ENCODE measurements around the gene BRD7.
"Not testable (repeated sequence)": the region's sequence is repeated elsewhere in the genome, so short reads cannot be mapped to it uniquely, and the experiment has no call there.

The BRD7 gene

GRCh38 chr16:50354629-50355456 is 13.9 kb downstream of the BRD7 start:
- ATAC-seq: no peak
- no peak for DNase-seq

- DNase-seq (no peak), ATAC-seq (no peak)
Observed at GRCh38 chr16:50354082-50354481, 14.7 kb downstream of the BRD7 start.

- DNase-seq (no peak), ATAC-seq (no peak)
Observed at GRCh38 chr16:50351952-50352351, 16.8 kb downstream of the BRD7 start.

DNA sequence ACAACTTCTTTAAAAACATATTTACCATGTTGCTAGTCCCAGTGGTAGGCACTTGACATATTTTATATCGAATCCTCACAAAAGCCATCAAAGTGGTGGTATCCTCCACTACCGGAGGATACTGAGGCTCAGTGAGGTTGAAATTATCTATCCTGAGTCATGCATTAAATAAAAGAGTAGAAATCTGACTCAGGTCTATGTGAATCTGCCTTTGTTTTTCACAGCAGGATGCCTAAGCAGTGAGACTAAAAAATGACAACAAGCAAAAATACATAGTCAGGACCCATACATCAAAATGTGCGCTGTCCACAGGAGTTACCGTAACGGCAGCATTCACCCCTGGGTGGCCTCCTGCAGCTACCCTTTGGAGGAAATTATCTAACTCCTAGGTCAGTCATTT is 17.7 kb downstream of the BRD7 start:
- no peak for ATAC-seq

DNA sequence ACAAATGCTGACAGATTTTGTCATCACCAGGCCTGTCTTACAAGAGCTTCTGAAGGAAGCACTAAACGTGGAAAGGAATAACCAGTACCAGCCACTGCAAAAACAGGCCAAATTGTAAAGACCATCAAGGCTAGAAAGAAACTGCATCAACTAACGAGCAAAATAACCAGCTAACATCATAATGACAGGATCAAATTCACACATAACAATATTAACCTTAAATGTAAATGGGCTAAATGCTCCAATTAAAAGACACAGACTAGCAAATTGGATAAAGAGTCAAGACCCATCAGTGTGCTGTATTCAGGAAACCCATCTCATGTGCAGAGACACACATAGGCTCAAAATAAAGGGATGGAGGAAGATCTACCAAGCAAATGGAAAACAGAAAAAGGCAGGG is 23.6 kb downstream of the BRD7 start:
- ATAC-seq, DNase-seq: not testable (repeated sequence)

More for the DNA sequence above, 17.7 kb downstream of the BRD7 start:
- DNase-seq: no peak

DNA sequence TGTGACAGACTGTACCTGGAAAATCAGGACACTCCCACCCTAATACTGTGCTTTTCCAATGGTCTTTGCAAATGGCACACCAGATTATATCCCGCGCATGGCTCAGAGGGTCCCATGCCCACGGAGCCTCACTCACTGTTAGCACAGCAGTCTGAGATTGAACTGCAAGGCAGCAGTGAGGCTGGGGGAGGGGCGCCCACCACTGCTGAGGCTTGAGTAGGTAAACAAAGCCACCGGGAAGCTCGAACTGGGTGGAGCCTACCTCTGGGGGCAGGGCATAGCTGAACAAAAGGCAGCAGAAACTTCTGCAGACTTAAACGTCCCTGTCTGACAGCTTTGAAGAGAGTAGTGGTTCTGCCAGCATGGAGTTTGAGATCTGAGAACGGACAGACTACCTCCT is 25.2 kb downstream of the BRD7 start:
- not testable (repeated sequence) for ATAC-seq, DNase-seq

- DNase-seq: no peak
- ATAC-seq: no peak
Observed at GRCh38 chr16:50340578-50340977, 28.2 kb downstream of the BRD7 start.

- ATAC-seq (peak; percentile 77), DNase-seq (no peak)
Observed at GRCh38 chr16:50338371-50339231, 30.2 kb downstream of the BRD7 start.

GRCh38 chr16:50336884-50337283 is 31.9 kb downstream of the BRD7 start:
- no peak for DNase-seq
- ATAC-seq: no peak

DNA sequence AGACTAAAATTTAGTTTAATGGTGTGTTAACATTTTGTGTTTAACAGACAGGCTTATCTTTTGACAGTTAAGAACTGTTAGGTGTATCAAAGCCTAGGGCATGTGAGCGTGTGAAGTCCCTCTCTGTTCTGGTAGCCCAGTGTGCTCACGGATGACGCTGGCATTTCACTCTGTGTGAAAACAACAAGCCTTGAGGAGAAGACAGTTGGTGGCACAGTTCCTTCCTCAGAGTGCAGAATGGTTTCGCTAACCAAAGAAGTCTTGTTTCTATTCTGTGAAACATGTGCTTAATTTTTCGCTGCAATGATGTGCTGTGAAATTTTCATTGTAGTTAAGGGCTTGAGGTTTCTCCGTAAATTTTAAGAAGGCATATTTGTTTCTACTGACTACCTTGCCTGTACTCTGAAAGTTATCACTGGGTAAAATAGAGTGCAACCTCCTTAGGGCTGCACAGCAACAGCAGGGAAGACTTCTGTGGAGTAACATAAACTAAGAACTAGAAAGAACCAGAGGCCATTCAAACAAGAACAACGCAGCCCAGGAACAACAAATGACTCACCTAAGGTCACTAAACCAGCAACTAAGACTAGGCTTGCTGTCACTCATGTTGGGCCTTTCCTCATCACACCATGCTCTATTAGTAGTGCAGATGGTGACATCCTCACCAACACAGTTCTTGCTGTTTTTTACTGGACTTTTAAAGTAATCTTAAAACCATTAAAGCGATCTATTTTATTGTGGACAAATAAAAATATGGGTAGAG is 33.4 kb downstream of the BRD7 start:
- DNase-seq (no peak), ATAC-seq (peak; percentile 38)

DNA sequence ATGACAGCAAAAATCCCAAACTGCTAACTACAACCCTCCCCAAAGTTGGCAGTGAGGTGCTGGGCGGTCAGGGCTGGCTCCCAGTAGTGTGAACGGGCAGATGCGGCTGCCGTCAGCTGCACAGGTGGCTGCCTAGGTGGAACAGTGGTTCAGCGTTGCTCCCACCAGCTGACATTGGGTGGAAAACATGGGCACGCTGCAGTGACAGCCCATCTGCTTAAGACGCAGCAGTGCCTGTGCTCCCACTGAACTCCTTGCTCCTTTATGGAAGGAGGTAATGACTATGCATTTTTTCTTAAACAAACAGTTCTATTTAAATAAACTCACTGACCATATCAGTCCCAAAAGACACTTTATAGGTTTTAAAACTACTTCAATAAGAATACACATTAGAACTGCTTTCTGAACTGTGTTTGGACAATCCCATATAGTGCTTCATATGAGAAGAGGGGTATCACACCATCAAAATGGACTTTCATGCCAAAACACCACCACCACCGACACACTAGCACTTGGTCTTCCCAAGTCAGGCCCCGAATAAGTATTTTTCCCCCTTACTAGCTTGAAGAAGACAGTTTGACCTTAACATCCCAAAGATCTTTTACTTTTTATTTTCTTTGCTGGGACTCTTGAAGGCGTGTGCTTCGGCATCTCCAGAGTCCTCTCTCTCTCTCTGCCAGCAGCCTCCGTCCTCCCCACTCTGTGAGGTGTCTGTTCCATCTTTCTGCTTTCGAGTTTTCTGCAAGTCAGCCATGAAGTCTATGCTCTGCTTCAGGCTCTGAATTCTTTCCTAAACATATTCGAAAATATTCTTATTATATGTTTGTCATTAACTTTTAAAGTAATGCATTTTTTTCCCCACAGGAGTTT is 34.4 kb downstream of the BRD7 start:
- ATAC-seq: no peak

GRCh38 chr16:50332599-50332998 is 36.2 kb downstream of the BRD7 start:
- no peak for ATAC-seq
- DNase-seq: no peak

More for the DNA sequence above, 34.4 kb downstream of the BRD7 start:
- DNase-seq: no peak

GRCh38 chr16:50331570-50331969 is 37.2 kb downstream of the BRD7 start:
- DNase-seq (no peak), ATAC-seq (no peak)

DNA sequence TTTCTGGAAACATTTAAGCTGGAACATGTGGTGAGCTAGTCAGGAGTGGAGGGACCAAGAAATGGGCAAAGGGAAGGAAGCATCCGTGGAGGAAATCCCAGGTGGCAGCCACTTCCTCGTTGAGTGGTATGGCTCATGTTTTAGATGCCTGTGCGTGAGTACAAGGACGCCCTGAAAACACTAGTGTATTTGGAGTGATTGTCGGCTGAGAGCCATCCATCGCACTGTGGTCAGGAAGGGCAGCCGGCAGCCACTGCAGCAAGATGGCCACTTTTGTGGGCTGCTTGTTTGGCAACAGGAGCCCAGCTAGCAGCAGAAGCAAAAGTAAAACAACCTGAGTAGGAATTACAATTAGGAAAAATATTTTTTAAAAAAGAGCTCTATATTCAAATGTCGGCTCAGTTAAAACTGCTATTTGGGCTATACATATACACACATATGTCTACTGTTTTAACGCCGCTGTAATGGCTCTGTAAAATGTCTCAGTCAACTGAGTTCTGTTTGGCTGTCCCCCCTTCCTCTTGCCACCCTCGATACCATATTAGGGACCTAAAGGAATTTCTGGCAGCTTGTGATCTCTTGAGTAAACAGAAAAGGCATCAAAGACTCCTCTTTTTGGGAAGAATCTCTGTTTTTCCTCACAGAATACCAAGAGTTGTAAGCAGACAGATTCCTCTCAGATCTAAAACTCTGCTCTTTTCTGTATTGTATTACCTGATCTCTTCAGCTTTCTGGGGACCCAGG is 39.2 kb downstream of the BRD7 start:
- DNase-seq (no peak), ATAC-seq (no peak)

DNA sequence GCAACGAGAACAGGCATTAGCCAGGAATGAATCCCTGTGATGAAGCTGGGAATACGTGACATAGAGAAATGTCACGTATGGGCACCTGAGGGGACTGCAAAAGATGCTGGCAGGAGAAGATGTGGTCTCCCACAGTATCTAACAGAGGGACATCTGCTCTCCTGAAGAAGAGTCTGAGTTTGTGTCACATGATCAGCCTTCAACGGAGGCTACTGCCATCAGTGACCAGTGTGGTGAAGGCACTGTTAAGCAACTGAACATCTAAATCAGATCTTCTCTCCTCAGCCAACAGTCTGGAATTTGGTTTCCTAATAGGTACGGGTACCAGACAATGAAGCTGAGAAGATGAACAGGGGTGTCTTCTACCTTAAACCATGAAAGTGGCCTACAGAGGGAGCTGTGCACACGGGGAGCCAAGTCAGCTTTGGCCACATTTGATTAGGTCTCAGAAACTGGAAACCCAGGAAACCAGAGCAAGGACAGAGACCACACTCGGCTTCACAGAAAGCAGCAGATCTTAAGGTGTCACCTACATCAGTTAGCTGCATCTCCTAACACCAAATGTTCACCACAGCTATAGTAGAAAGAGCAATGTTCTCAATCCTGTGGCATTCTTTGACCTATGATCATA is 41.8 kb downstream of the BRD7 start:
- ATAC-seq (peak; percentile 88), DNase-seq (peak; percentile 58)

DNA sequence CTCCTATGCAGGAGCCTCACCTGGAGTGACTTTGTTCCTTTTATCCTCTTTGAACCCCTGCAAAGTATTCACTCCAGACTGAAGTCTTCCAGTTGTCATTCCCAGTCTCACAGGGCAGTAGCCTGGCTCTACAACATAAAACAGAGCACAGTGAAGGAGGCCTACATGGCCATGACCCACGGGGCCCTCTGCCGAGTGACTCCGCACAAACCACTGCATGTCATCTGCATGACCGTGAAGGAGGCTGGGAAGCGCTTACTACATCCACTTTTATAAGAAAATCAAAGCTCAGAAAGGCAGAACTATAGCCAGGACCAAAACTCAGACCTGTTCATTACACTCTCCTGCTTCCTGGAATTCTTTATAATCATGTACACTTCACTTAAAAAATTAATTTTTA is 42.5 kb downstream of the BRD7 start:
- ATAC-seq (no peak), DNase-seq (no peak)

GRCh38 chr16:50324345-50324744 is 44.4 kb downstream of the BRD7 start:
- DNase-seq: no peak
- no peak for ATAC-seq

GRCh38 chr16:50323335-50324011 is 45.3 kb downstream of the BRD7 start:
- ATAC-seq (no peak), DNase-seq (no peak)

- no peak for ATAC-seq
Observed at GRCh38 chr16:50322333-50322732, 46.5 kb downstream of the BRD7 start.

DNA sequence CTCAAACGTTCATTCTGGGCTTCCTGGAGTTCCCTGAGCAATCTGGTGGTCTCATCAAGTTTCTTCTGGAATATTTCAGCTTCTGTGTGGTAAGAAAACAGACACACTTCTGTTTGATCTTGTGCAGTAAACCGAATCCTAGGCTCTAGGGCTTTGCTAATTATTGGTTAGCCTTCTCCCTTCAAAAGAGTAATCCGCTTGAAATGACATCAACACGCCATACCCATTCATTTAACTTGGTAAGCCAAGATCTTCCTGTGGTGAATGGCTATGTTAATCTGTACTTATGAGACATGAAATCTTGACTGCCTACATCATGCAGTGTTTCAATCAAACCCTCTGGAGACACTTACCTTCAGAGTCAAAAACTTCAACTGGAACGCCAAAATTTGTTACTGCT is 48.5 kb downstream of the BRD7 start:
- DNase-seq: no peak
- ATAC-seq: no peak

More at GRCh38 chr16:50322333-50322732, 46.5 kb downstream of the BRD7 start:
- DNase-seq: no peak
